ENCODE results near the gene PRRT1B. TPM values are rescaled to one million over a fixed set of nuclear protein-coding genes. Genes with fewer than 3 reads are reported as not detected.

Gene PRRT1B
- total and polyA plus RNA-seq, 9 of the 15 experiments (the other 6 are each of a cell fraction or from before 2014, with no cell fraction given) = not detected

GRCh38 chr9:131591845-131592208, 46.5 kb downstream of the PRRT1B start:
- no peaks in the 10 kb centered on the region for H3K79me2 ChIP-seq (ENCODE audit: control insufficient read depth, insufficient read depth, low read length)
- POLR2A ChIA-PET = interaction anchor here (0.7 to 1.8 kb wide), 2 partner anchors 108 to 145 kb away, joined by 3 to 4 read pairs; no protein-coding TSS in a partner anchor
- no peaks in the 10 kb centered on the region for H3K9me3 ChIP-seq (replicated peaks; ENCODE audit: control insufficient read depth, insufficient read depth, low read depth, low read length)
- TF ChIP-seq GATA2 (CRISPR knock-in tag; IDR thresholded peaks at IDR 0.05) (no peak), PATZ1 (CRISPR knock-in tag; IDR thresholded peaks at IDR 0.05; ENCODE audit: borderline replicate concordance) (no peak), PHF8 (IDR thresholded peaks at IDR 0.05; ENCODE audit: borderline replicate concordance, low read length) (no peak), CBFB (CRISPR knock-in tag; IDR thresholded peaks at IDR 0.05) (no peak), TRIM24 (IDR thresholded peaks at IDR 0.05) (no peak), KDM2B (CRISPR knock-in tag; IDR thresholded peaks at IDR 0.05) (no peak)
- CTCF ChIA-PET (ENCODE audit: low intra/inter-chr PET ratio) = interaction anchor here (1.5 to 4.0 kb wide), 3 partner anchors 149 to 156 kb away, joined by 5 to 79 read pairs (median 20); partner anchors contain the start of gene RAPGEF1
- no peaks in the 10 kb centered on the region for H4K20me1 ChIP-seq (replicated peaks; ENCODE audit: control insufficient read depth, insufficient read depth, low read length)
- FAIRE-seq (no peak), ATAC-seq (no peak), DNase-seq (ENCODE audit: extremely low read depth in 1 of 4, low spot score in 3 of 4) (no peak)
- peaks cover 6 to 19% of the 10 kb centered on the region in 2 experiments; a peak in 4 of 5 replicates for H3K4me1 ChIP-seq (replicated peaks in 1 of 2; ENCODE audit: control insufficient read depth in 2 of 2, insufficient read depth in 2 of 2, low read length in 2 of 2)
- H3K27me3 ChIP-seq (ENCODE audit: control insufficient read depth in 2 of 2, insufficient read depth in 2 of 2, low read length in 2 of 2) = no peaks in the 10 kb centered on the region
- 60% methylated on average over 6 of the region's 6 CpGs for WGBS (ENCODE audit: insufficient coverage, low coverage, missing lambda C conversion rate)
- no peak overlapping the region for H3K9ac ChIP-seq (ENCODE audit: insufficient read depth in 1 of 2, low read depth in 2 of 2, low read length in 2 of 2)
- intact Hi-C loops (cut with micrococcal nuclease) (loop anchor here (2.0 kb wide), 1 partner anchor 155 kb away; no protein-coding TSS in a partner anchor), in situ Hi-C loops (cut with MboI) (loop anchor here (5.0 kb wide), 1 partner anchor 150 kb away; the partner anchor contains the start of gene RAPGEF1)
- H3K4me2 ChIP-seq (ENCODE audit: insufficient read depth, low read length) = no peak overlapping the region
- no TSS peak for BruUV-seq (replicated peaks)
- no peak overlapping the region for H2AFZ ChIP-seq (ENCODE audit: low read depth, low read length)
- no peaks in the 10 kb centered on the region for H3K9me1 ChIP-seq (ENCODE audit: control insufficient read depth, insufficient read depth, low read length)
- H3K27ac ChIP-seq (ENCODE audit: extremely low read depth, low read depth, low read length) = no peak overlapping the region
- no peak overlapping the region for H3K4me3 ChIP-seq
- peaks cover 33% of the 10 kb centered on the region; the same call in 2 of the 3 replicates for H3K36me3 ChIP-seq (ENCODE audit: control insufficient read depth, insufficient read depth, low read length)
